D721Med (cell line): ENCODE measurements around the gene NCCRP1.

ENCODE experiments used
- DNase-seq: peaks from one replicate; pipeline ENCODE4 v3.0.0; 2011; ENCODE audit warnings: low spot score; ENCODE audit not compliant: insufficient read length
- FAIRE-seq: peaks from 2 replicates; lab custom pipeline; 2011; peaks lifted over from hg19 to GRCh38; lab: Jason Lieb, UNC
- CTCF ChIP-seq: IDR thresholded peaks from 2 replicates; pipeline ENCODE4 v1.5.1; 2012; ENCODE audit warnings: mild to moderate bottlenecking, control low read depth; ENCODE audit not compliant: insufficient read depth; ENCODE audit errors: missing control alignments

Gene NCCRP1

GRCh38 chr19:39199025-39199424 is 2.3 kb downstream of the NCCRP1 start:
- DNase-seq (no peak), FAIRE-seq (no peak)
- TF ChIP-seq CTCF = no peak

GRCh38 chr19:39200066-39200802 is 3.5 kb downstream of the NCCRP1 start:
- DNase-seq (no peak), FAIRE-seq (no peak)
- no peak for TF ChIP-seq CTCF

- TF ChIP-seq CTCF = no peak
- no peak for DNase-seq
- no peak for FAIRE-seq
Observed at GRCh38 chr19:39200803-39201115, 4.0 kb downstream of the NCCRP1 start.

GRCh38 chr19:39202998-39203355 is 6.2 kb downstream of the NCCRP1 start:
- no peak for FAIRE-seq
- no peak for DNase-seq
- TF ChIP-seq CTCF = no peak

GRCh38 chr19:39203372-39204341 is 6.9 kb downstream of the NCCRP1 start, which contains the start of gene SYCN:
Gene SYCN (minus strand): TSS chr19:39204263. CDS start chr19:39204254, 9 bp downstream.
- FAIRE-seq (no peak), DNase-seq (no peak)
- TF ChIP-seq CTCF = no peak

- no peak for TF ChIP-seq CTCF
- FAIRE-seq (no peak), DNase-seq (no peak)
Observed at GRCh38 chr19:39205449-39205764, 8.6 kb downstream of the NCCRP1 start.

- TF ChIP-seq CTCF = no peak
- no peak for DNase-seq
Observed at GRCh38 chr19:39206122-39206521, 9.4 kb downstream of the NCCRP1 start.

More at GRCh38 chr19:39206122-39206521, 9.4 kb downstream of the NCCRP1 start:
- FAIRE-seq = no peak
